Neural cell (in vitro differentiated cells): ENCODE results near the gene HES6. TPM values are rescaled to one million over a fixed set of nuclear protein-coding genes. Genes with fewer than 3 reads are reported as not detected.

ENCODE experiments used
- H2AFZ ChIP-seq: fragments of 200-600, 300-800 bp; sonication (generic), shearing (Covaris generic); 2 replicates; pipeline ENCODE4 v1.6.0; 2014; ENCODE audit warnings: low read depth, mild to moderate bottlenecking, antibody characterized with exemption, low read length, moderate library complexity
- H3F3A ChIP-seq: fragments of 200-600 bp; shearing (Covaris generic); 2 replicates; pipeline ENCODE4 v1.6.1; 2016; ENCODE audit warnings: mild to moderate bottlenecking, moderate library complexity, mixed read lengths, antibody characterized with exemption, low read length; ENCODE audit not compliant: insufficient read depth, poor library complexity, severe bottlenecking
- H3K27ac ChIP-seq: fragments of 200-600, 300-800 bp; sonication (generic), shearing (Covaris generic); 2 replicates; pipeline ENCODE4 v1.5.1; 2014; ENCODE audit warnings: mild to moderate bottlenecking, low read length, moderate library complexity
- H3K27me3 ChIP-seq: fragments of 300-800, 200-600 bp; sonication (generic), shearing (Covaris generic); 2 replicates; pipeline ENCODE4 v1.6.0; 2014; ENCODE audit warnings: mild to moderate bottlenecking, low read depth, low read length, moderate library complexity; ENCODE audit not compliant: insufficient read depth
- H3K36me3 ChIP-seq: fragments of 300-800, 200-600 bp; sonication (generic), shearing (Covaris generic); 2 replicates; pipeline ENCODE4 v1.5.1; 2014; ENCODE audit warnings: mild to moderate bottlenecking, antibody characterized with exemption, low read length, moderate library complexity; ENCODE audit not compliant: insufficient read depth
- H3K4me2 ChIP-seq: fragments of 300-800, 200-600 bp; sonication (generic), shearing (Covaris generic); 2 replicates; pipeline ENCODE4 v1.6.0; 2014; ENCODE audit warnings: mild to moderate bottlenecking, low read length
- H3K4me3 ChIP-seq: fragments of 300-800, 200-600 bp; sonication (generic), shearing (Covaris generic); 2 replicates; pipeline ENCODE4 v1.5.1; 2014; ENCODE audit warnings: mild to moderate bottlenecking, low read length, moderate library complexity
- H3K79me2 ChIP-seq: fragments of 200-600 bp; shearing (Covaris generic); replicated peaks from 2 replicates; pipeline ENCODE4 v1.6.0; 2014; ENCODE audit warnings: mild to moderate bottlenecking, low read length, moderate library complexity; ENCODE audit not compliant: insufficient read depth
- H3K9ac ChIP-seq: fragments of 300-800, 200-600 bp; sonication (generic), shearing (Covaris generic); 2 replicates; pipeline ENCODE4 v1.6.1; 2016; ENCODE audit warnings: mild to moderate bottlenecking, low read length, mixed read lengths
- H3K9me2 ChIP-seq: fragments of 200-600 bp; shearing (Covaris generic); 2 replicates; pipeline ENCODE4 v1.6.1; 2016; ENCODE audit warnings: mild to moderate bottlenecking, low read length, mixed read lengths; ENCODE audit not compliant: insufficient read depth
- H3K9me3 ChIP-seq: fragments of 200-600, 300-800 bp; sonication (generic), shearing (Covaris generic); 2 replicates; pipeline ENCODE4 v1.6.1; 2016; ENCODE audit warnings: mild to moderate bottlenecking, mixed run types, low read length, moderate library complexity, mixed read lengths
- H4K20me1 ChIP-seq: fragments of 200-600 bp; shearing (Covaris generic); 2 replicates; pipeline ENCODE4 v1.6.1; 2016; ENCODE audit warnings: mild to moderate bottlenecking, mixed run types; ENCODE audit not compliant: insufficient read depth
- CTCF ChIP-seq: fragments of 450-650 bp; IDR thresholded peaks from 2 replicates; pipeline ENCODE4 v1.5.1; 2014; ENCODE audit warnings: antibody characterized with exemption, mild to moderate bottlenecking, moderate library complexity; ENCODE audit not compliant: poor library complexity, severe bottlenecking
- EP300 ChIP-seq: fragments of 450-650 bp; conservative IDR thresholded peaks from 2 replicates; pipeline ENCODE4 v1.6.1; 2014; ENCODE audit warnings: antibody characterized with exemption, mild to moderate bottlenecking, moderate library complexity; ENCODE audit not compliant: poor library complexity, severe bottlenecking
- EZH2 ChIP-seq: fragments of 200-600, 300-800 bp; shearing (Covaris generic), sonication (generic); IDR thresholded peaks from 2 replicates; pipeline ENCODE4 v1.6.1; 2014; ENCODE audit warnings: antibody characterized with exemption, low read length, borderline replicate concordance, mild to moderate bottlenecking; ENCODE audit not compliant: insufficient read depth, poor library complexity, severe bottlenecking
- MXI1 ChIP-seq: fragments of 450-650 bp; conservative IDR thresholded peaks from 2 replicates; pipeline ENCODE4 v1.6.1; 2014; ENCODE audit warnings: antibody characterized with exemption, mild to moderate bottlenecking; ENCODE audit not compliant: poor library complexity, severe bottlenecking
- POLR2AphosphoS5 ChIP-seq: IDR thresholded peaks from 2 replicates; pipeline ENCODE4 v1.6.1; 2012
- RAD21 ChIP-seq: fragments of 450-650 bp; conservative IDR thresholded peaks from 2 replicates; pipeline ENCODE4 v1.6.1; 2014; ENCODE audit warnings: antibody characterized with exemption, mild to moderate bottlenecking, moderate library complexity
- REST ChIP-seq: IDR thresholded peaks from 2 replicates; pipeline ENCODE4 v1.6.1; 2012; ENCODE audit warnings: borderline replicate concordance
- SMC3 ChIP-seq: fragments of 450-650 bp; conservative IDR thresholded peaks from 2 replicates; pipeline ENCODE4 v1.6.1; 2014; ENCODE audit warnings: antibody characterized with exemption, mild to moderate bottlenecking, moderate library complexity; ENCODE audit not compliant: poor library complexity
- TAF1 ChIP-seq: IDR thresholded peaks from 2 replicates; pipeline ENCODE4 v1.6.1; 2012; ENCODE audit warnings: low read depth
- polyA plus RNA-seq: library from polyadenylated mRNA; depleted of rRNA; stranded (reverse); fragments of >200 nt; gene quantifications from 2 replicates; pipeline ENCODE4 v1.2.3, GENCODE V29; 2014

HES6 gene
- polyA plus RNA-seq, 1 donor from 2014 or later: 236 TPM

GRCh38 chr2:238262496-238263122, 22.8 kb upstream of the HES6 start:
- Histone ChIP-seq H3K9ac (no peak overlapping the region), H3K9me3 (no peaks in the 10 kb centered on the region), H4K20me1 (no peaks in the 10 kb centered on the region), H2AFZ (no peak overlapping the region), H3K27ac (no peak overlapping the region), H3F3A (no peaks in the 10 kb centered on the region), H3K27me3 (no peaks in the 10 kb centered on the region), H3K36me3 (no peaks in the 10 kb centered on the region), H3K9me2 (no peaks in the 10 kb centered on the region), H3K4me2 (no peak overlapping the region), H3K4me3 (no peak overlapping the region), H3K79me2 (no peaks in the 10 kb centered on the region)
- TF ChIP-seq RAD21 (no peak), POLR2AphosphoS5 (no peak)

GRCh38 chr2:238261718-238262375, 22.0 kb upstream of the HES6 start:
- H4K20me1 ChIP-seq: no peaks in the 10 kb centered on the region
- TF ChIP-seq RAD21 (no peak), CTCF (no peak), MXI1 (no peak), POLR2AphosphoS5 (no peak), TAF1 (no peak), SMC3 (no peak), REST (no peak), EP300 (no peak), EZH2 (no peak)
- H3K4me2 ChIP-seq: no peak overlapping the region
- H3K9me3 ChIP-seq: no peaks in the 10 kb centered on the region
- H3K4me3 ChIP-seq: no peak overlapping the region
- no peak overlapping the region for H3K9ac ChIP-seq
- H3K36me3 ChIP-seq: no peaks in the 10 kb centered on the region
- H3K79me2 ChIP-seq: no peaks in the 10 kb centered on the region
- H3K9me2 ChIP-seq: no peaks in the 10 kb centered on the region
- no peaks in the 10 kb centered on the region for H3F3A ChIP-seq
- H2AFZ ChIP-seq: no peak overlapping the region
- H3K27ac ChIP-seq: no peak overlapping the region
- no peaks in the 10 kb centered on the region for H3K27me3 ChIP-seq
